ENCODE data around the gene SIDT1.

GRCh38 chr3:113630956-113631542, 98.7 kb downstream of the SIDT1 start:
- no peak for TF ChIP-seq CTCF (IDR thresholded peaks at IDR 0.05; ENCODE audit: insufficient read depth, low read depth, low read length)
- TF ChIP-seq EZH2 (IDR thresholded peaks at IDR 0.05; ENCODE audit: insufficient read depth, low read length): no peak
